Subcutaneous adipose tissue (tissue), 4 donors: ENCODE results near the gene MDFIC. TPM values are rescaled to one million over a fixed set of nuclear protein-coding genes. Genes with fewer than 3 reads are reported as not detected.

ENCODE experiments used
- CTCF ChIP-seq: fragments of 450-650 bp; IDR thresholded peaks from one replicate; pipeline ENCODE4 v1.5.1; 2016; ENCODE audit warnings: low read depth, mild to moderate bottlenecking, control low read depth, antibody characterized with exemption, moderate library complexity
- total RNA-seq, 4 donors: library from RNA; depleted of rRNA; stranded (reverse); fragments of >200 nt; gene quantifications; one replicate each; pipeline ENCODE4 v1.1.0, GENCODE V29; 2016

MDFIC gene
- total RNA-seq, 4 donors from 2014 or later = 104 to 132 (median 123) TPM

GRCh38 chr7:114989531-114989930, 67.6 kb downstream of the MDFIC start:
- TF ChIP-seq CTCF = no peak

GRCh38 chr7:114997487-114998404, 75.9 kb downstream of the MDFIC start:
- no peak for TF ChIP-seq CTCF

- no peak for TF ChIP-seq CTCF
Observed at GRCh38 chr7:115004121-115004520, 82.2 kb downstream of the MDFIC start.

- TF ChIP-seq CTCF = no peak
Observed at GRCh38 chr7:115005251-115005650, 83.4 kb downstream of the MDFIC start.

GRCh38 chr7:115005953-115006352, 84.1 kb downstream of the MDFIC start:
- no peak for TF ChIP-seq CTCF

- TF ChIP-seq CTCF = no peak
Observed at GRCh38 chr7:115007751-115008150, 85.9 kb downstream of the MDFIC start.

- no peak for TF ChIP-seq CTCF
Observed at GRCh38 chr7:115008465-115009114, 86.7 kb downstream of the MDFIC start.
